HEK293 (cell line): ENCODE measurements around the gene MDN1.

Source experiments
- CTCF ChIA-PET: fragments of 350-600 bp; formaldehyde crosslinking; extraction: SDS; loops from one replicate; lab custom pipeline; 2021; ENCODE audit warnings: antibody characterized with exemption; lab: Yijun Ruan, JAX
- POLR2A ChIA-PET: fragments of 300-600 bp; formaldehyde crosslinking; extraction: SDS; loops from one replicate; lab custom pipeline; 2020; ENCODE audit warnings: antibody characterized with exemption, inconsistent platforms; lab: Yijun Ruan, JAX
- H3K27ac ChIP-seq: fragments of 200-500 bp; sonication (Bioruptor generic); 2 replicates; pipeline ENCODE4 v1.5.1; 2014; ENCODE audit warnings: low read depth, low read length, control low read depth, inconsistent platforms; ENCODE audit errors: extremely low read depth
- H3K36me3 ChIP-seq, 2 experiments: fragments of 200-500 bp in 1 of 2; sonication (Bioruptor generic) in 1 of 2; 1 replicate in 1 of 2; 2 replicates in 1 of 2; pipeline ENCODE4 v1.5.1; 2014 to 2017; ENCODE audit warnings: inconsistent platforms in 2 of 2, low read length in 2 of 2; ENCODE audit not compliant: control insufficient read depth in 2 of 2, insufficient read depth in 1 of 2
- H3K4me1 ChIP-seq: fragments of 200-500 bp; sonication (Bioruptor generic); 2 replicates; pipeline ENCODE4 v1.5.1; 2014; ENCODE audit warnings: mild to moderate bottlenecking, low read length, inconsistent platforms; ENCODE audit not compliant: control insufficient read depth, insufficient read depth
- H3K4me3 ChIP-seq: 2 replicates; pipeline ENCODE4 v1.5.1; 2011; ENCODE audit warnings: low read depth, mild to moderate bottlenecking, control low read depth, low read length, moderate library complexity
- H3K9me3 ChIP-seq: fragments of 200-500 bp; sonication (Bioruptor generic); 2 replicates; pipeline ENCODE4 v1.5.1; 2014; ENCODE audit warnings: low read depth, low read length, inconsistent platforms; ENCODE audit not compliant: control insufficient read depth, insufficient read depth
- EGR2 ChIP-seq: fragments of 450-650 bp; formaldehyde crosslinking; IDR thresholded peaks from 2 replicates; pipeline ENCODE4 v1.5.1; 2016; ENCODE audit warnings: low read depth, missing biosample characterization, missing genetic modification characterization
- KLF17 ChIP-seq: fragments of 450-650 bp; formaldehyde crosslinking; IDR thresholded peaks from 2 replicates; pipeline ENCODE4 v1.5.1; 2016; ENCODE audit warnings: missing biosample characterization, missing genetic modification characterization
- SALL2 ChIP-seq: fragments of 450-650 bp; formaldehyde crosslinking; IDR thresholded peaks from 2 replicates; pipeline ENCODE4 v1.5.0; 2017; ENCODE audit warnings: missing biosample characterization, mild to moderate bottlenecking, missing genetic modification characterization, borderline replicate concordance
- YY1 ChIP-seq: fragments of 450-650 bp; formaldehyde crosslinking; IDR thresholded peaks from 2 replicates; pipeline ENCODE4 v1.5.1; 2018; ENCODE audit warnings: missing biosample characterization, missing genetic modification characterization
- ZBTB10 ChIP-seq: fragments of 450-650 bp; formaldehyde crosslinking; IDR thresholded peaks from 2 replicates; pipeline ENCODE4 v1.5.1; 2016; ENCODE audit warnings: missing biosample characterization, missing genetic modification characterization
- ZFP37 ChIP-seq: fragments of 450-650 bp; formaldehyde crosslinking; IDR thresholded peaks from 2 replicates; pipeline ENCODE4 v1.5.1; 2016; ENCODE audit warnings: missing biosample characterization, missing genetic modification characterization
- ZNF155 ChIP-seq: fragments of 450-650 bp; formaldehyde crosslinking; IDR thresholded peaks from 2 replicates; pipeline ENCODE4 v1.5.1; 2016; ENCODE audit warnings: missing biosample characterization, missing genetic modification characterization
- ZNF169 ChIP-seq: fragments of 450-650 bp; formaldehyde crosslinking; IDR thresholded peaks from 2 replicates; pipeline ENCODE4 v1.5.1; 2016; ENCODE audit warnings: missing biosample characterization, missing genetic modification characterization
- ZNF239 ChIP-seq: fragments of 450-650 bp; formaldehyde crosslinking; IDR thresholded peaks from 2 replicates; pipeline ENCODE4 v1.5.1; 2016; ENCODE audit warnings: missing biosample characterization, missing genetic modification characterization
- ZNF335 ChIP-seq: fragments of 450-650 bp; formaldehyde crosslinking; conservative IDR thresholded peaks from 2 replicates; pipeline ENCODE4 v1.5.1; 2016; ENCODE audit warnings: missing biosample characterization, missing genetic modification characterization
- ZNF366 ChIP-seq: fragments of 450-650 bp; formaldehyde crosslinking; conservative IDR thresholded peaks from 2 replicates; pipeline ENCODE4 v1.5.1; 2016; ENCODE audit warnings: missing biosample characterization, missing genetic modification characterization
- ZNF555 ChIP-seq: fragments of 450-650 bp; formaldehyde crosslinking; conservative IDR thresholded peaks from 2 replicates; pipeline ENCODE4 v1.5.1; 2017; ENCODE audit warnings: missing biosample characterization, mild to moderate bottlenecking, missing genetic modification characterization, inconsistent platforms
- ZNF560 ChIP-seq: fragments of 450-650 bp; formaldehyde crosslinking; IDR thresholded peaks from 2 replicates; pipeline ENCODE4 v1.5.1; 2017; ENCODE audit warnings: missing biosample characterization, missing genetic modification characterization, borderline replicate concordance
- ZNF623 ChIP-seq: fragments of 450-650 bp; formaldehyde crosslinking; IDR thresholded peaks from 2 replicates; pipeline ENCODE4 v1.5.1; 2016; ENCODE audit warnings: missing biosample characterization, missing genetic modification characterization
- ZNF639 ChIP-seq: fragments of 450-650 bp; formaldehyde crosslinking; IDR thresholded peaks from 2 replicates; pipeline ENCODE4 v1.5.1; 2016; ENCODE audit warnings: missing biosample characterization, missing genetic modification characterization
- ZNF776 ChIP-seq: fragments of 450-650 bp; formaldehyde crosslinking; IDR thresholded peaks from 2 replicates; pipeline ENCODE4 v1.5.0; 2017; ENCODE audit warnings: missing biosample characterization, missing genetic modification characterization, borderline replicate concordance
- ZNF792 ChIP-seq: fragments of 450-650 bp; formaldehyde crosslinking; IDR thresholded peaks from 2 replicates; pipeline ENCODE4 v1.5.1; 2016; ENCODE audit warnings: missing biosample characterization, missing genetic modification characterization
- ZSCAN5A ChIP-seq: fragments of 450-650 bp; formaldehyde crosslinking; IDR thresholded peaks from 2 replicates; pipeline ENCODE4 v1.5.1; 2016; ENCODE audit warnings: missing biosample characterization, missing genetic modification characterization

MDN1 gene

GRCh38 chr6:89702349-89702748 is 117.2 kb downstream of the MDN1 start:
- CTCF ChIA-PET, result no interaction called here

GRCh38 chr6:89695667-89696066 is 123.9 kb downstream of the MDN1 start:
- POLR2A ChIA-PET, result no interaction called here
- CTCF ChIA-PET, result no interaction called here
- Histone ChIP-seq H3K27ac (no peak overlapping the region), H3K4me3 (no peak overlapping the region), H3K36me3 (peaks cover 22 to 85% of the 10 kb centered on the region in 2 experiments), H3K9me3 (no peaks in the 10 kb centered on the region), H3K4me1 (no peaks in the 10 kb centered on the region)
- no peak for TF ChIP-seq ZBTB10 (tag by site-specific recombination)
- no peak for TF ChIP-seq ZNF239 (tag by site-specific recombination)
- no peak for TF ChIP-seq ZFP37 (tag by site-specific recombination)
- no peak for TF ChIP-seq ZNF335 (tag by site-specific recombination)
- TF ChIP-seq ZSCAN5A (tag by site-specific recombination), result no peak
- TF ChIP-seq ZNF555 (tag by site-specific recombination), result no peak
- no peak for TF ChIP-seq ZNF169 (tag by site-specific recombination)
- TF ChIP-seq SALL2 (tag by site-specific recombination), result no peak
- no peak for TF ChIP-seq YY1 (tag by site-specific recombination)
- no peak for TF ChIP-seq ZNF560
- TF ChIP-seq KLF17 (tag by site-specific recombination), result no peak
- no peak for TF ChIP-seq ZNF776
- no peak for TF ChIP-seq ZNF623 (tag by site-specific recombination)
- no peak for TF ChIP-seq ZNF155
- TF ChIP-seq EGR2, result no peak
- no peak for TF ChIP-seq ZNF639
- TF ChIP-seq ZNF366 (tag by site-specific recombination), result no peak

More at GRCh38 chr6:89702349-89702748, 117.2 kb downstream of the MDN1 start:
- POLR2A ChIA-PET, result no interaction called here
- no peaks in the 10 kb centered on the region for H3K9me3 ChIP-seq
- no peak for TF ChIP-seq ZNF792 (tag by site-specific recombination)
- H3K27ac ChIP-seq, result no peak overlapping the region
- no peak overlapping the region for H3K4me3 ChIP-seq
- no peaks in the 10 kb centered on the region for H3K4me1 ChIP-seq
- H3K36me3 ChIP-seq, result peaks cover 50 to 79% of the 10 kb centered on the region in 2 experiments
